GM19467 (cell line): Measurements from ENCODE around the gene QRICH1.

Experiments
- ATAC-seq: cut with Tn5 transposase; IDR thresholded peaks from one replicate; pipeline ENCODE4 v1.9.1; 2021; ENCODE audit warnings: mild to moderate bottlenecking, moderate library complexity; ENCODE audit not compliant: unreplicated experiment

Gene QRICH1

GRCh38 chr3:49093853-49094767, at the start of gene QRICH1:
Gene QRICH1, minus strand, starts transcription at chr3:49094071. Its CDS starts 17,054 bp downstream, at chr3:49077017.
- peak; percentile 77 for ATAC-seq

- no peak for ATAC-seq
Measured at GRCh38 chr3:49140080-49140479, 46.2 kb upstream of the QRICH1 start.

DNA sequence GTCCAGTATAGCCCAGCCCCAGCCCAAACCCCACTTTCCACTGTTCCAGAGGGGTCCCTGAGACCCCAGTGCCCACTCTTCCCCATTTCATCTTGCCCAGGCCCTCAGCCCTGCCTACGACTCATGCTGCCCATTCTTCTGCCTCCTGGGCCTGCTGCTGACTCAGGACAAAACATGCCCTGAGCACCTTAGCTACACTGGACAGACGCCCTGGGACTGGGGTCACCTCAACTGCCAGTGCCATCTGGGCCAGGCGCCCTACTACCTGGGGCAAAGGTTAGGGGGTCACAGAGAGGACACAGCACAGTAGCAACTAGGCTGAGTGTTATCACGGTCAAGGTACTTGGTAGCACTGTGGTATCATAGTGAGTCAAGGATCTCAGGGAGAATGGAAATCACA, 41.6 kb upstream of the QRICH1 start:
- no peak for ATAC-seq

- no peak for ATAC-seq
Measured at GRCh38 chr3:49134471-49135265, 40.8 kb upstream of the QRICH1 start.

DNA sequence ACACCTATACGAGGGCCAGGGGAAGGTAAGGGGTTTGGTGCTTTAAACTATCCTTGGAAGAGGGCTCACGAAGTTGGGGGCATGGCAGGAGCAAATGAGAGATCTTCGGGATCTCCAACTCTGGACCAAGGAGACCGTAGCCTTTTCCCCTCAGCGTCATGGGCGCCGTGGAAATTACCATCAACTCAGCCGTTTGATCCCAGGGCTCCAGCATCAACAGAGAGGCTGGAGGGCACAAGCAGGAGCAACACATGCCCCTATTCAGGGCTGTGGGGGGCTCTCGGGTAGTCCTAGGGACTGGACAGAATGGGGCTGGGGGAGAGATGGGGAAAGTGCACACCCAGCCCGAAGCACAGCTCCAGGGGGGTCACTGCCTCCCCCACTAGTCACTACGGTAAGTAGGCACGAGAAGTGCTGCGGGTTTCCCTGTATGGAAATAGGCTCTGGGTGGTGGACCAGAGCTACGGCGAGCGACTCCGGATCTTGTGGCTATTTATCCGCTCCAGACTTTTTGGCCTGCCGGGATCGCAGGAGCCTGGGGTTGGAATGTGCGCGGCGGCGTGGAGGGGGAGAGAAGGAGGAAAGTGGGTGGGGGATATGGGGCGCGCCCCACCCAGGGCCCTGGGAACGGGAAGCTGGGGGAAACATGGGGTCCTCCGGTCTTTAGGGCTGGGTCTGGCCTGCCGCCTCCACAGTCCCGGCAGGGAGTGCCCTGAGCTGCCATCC, 39.5 kb upstream of the QRICH1 start:
- no peak for ATAC-seq

GRCh38 chr3:49132437-49133225, 38.8 kb upstream of the QRICH1 start, which contains the start of gene LAMB2:
Gene LAMB2, minus strand, starts transcription at chr3:49133050. Its CDS starts 183 bp downstream, at chr3:49132867.
- ATAC-seq, result no peak

DNA sequence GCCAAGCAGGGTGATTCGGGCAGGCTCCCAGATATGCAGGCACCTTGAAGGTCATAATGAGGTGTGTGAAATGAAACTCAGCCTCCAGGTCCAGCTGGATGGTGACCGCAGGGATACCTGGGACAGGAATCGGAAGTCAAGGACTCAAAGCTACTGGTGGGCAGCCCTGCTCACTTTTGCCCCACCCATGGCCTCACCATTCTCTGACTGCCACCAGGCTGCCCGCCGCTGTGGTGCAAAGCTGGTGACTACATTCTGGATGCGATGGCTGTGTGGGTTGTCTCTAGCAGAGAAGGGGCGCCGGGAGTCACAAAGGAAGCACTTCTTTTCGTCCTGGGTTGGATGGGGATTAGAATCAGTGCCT, 38.2 kb upstream of the QRICH1 start:
- no peak for ATAC-seq

GRCh38 chr3:49131576-49131975, 37.7 kb upstream of the QRICH1 start:
- no peak for ATAC-seq

- no peak for ATAC-seq
Measured at GRCh38 chr3:49131040-49131439, 37.2 kb upstream of the QRICH1 start.

DNA sequence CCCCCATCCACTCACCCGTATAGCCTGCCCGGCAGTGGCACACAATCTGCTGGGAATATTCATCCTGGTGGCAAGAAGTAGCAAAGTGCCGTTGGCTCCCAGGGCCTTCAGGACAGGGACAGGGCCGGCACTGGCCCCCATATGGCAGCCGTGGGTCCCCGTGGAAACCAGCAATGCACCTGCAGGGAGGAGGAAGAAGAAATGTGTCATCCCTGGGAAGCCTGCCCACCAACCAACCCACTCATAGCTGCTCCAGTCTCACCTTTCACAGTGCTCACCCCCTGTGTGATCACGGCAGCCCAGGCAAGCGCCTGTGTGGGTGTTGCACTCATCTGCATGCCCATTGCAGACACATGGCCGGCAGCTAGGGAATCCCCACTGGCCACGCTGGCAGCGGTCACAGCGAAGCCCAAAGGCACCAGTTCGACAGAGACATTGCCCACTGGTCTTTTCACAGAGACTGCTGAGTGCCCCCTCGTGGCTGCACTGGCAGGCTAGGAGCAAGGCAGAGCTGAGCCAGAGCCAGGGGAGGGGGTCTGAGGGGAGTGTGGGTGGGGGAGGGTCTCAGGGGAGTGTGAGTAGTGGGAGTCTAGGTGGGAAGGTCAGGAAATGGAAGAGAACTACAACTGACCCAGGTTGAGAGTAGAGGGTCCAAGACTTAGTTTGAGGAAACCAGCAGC, 31.3 kb upstream of the QRICH1 start:
- ATAC-seq, result no peak

DNA sequence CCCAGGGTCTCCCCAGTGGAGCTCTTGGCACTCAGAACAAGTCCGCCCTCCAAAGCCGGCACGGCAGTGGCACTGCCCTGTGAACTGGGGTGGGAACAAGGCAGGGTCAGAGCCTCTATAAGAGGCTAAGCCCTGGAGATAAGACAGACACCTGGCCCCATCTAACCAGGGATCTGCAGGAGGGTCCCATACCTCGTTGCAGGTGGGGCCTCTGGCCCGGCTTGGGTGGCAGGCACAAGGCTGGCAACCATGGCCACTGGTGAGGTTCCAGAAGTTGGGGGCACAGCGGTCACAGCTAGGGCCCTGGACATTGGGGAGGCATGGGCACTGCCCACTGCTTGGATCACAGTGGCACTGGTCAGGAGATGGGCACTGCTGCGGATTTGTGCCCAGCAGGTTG, 30.3 kb upstream of the QRICH1 start:
- no peak for ATAC-seq

DNA sequence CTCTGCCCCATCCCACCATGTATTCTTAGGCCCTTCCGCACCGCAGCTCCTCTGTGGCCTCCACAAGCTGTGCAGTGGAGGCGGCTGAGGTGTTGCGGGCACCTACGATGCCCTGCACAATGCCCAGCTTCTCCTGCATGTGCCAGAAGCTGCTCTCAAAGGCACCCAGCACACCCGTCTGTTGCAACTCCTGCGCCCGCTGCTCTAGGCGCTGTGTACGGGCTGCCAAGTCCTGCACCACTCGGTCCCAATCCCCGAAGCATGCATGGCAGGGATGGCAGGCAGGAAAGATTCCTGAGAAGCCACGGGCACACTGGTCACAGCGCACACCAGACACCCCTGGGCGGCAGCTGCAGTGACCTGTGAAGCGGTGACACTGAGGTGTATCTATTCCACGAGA, 29.8 kb upstream of the QRICH1 start:
- ATAC-seq, result no peak

- no peak for ATAC-seq
Measured at GRCh38 chr3:49122886-49123545, 29.1 kb upstream of the QRICH1 start.

DNA sequence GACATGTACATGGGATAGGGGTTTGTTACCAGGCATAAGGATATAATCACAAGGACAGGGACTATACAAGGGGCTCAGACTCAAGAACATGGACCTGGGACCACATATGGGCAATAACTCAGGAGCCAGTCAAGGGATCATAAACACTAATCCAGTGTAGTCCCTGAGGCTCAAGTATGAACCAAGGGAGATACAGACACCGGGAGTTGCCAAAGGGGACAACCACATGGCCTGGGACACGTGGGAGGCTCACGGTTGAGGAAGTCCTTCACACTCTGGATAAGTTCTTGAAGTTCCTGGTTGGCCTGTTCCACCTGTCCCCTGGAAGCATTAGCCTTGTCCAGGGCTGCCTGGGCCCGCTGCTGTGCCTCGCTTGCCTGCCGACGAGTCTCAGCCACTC, 28.6 kb upstream of the QRICH1 start:
- ATAC-seq, result no peak

- no peak for ATAC-seq
Measured at GRCh38 chr3:49122022-49122421, 28.2 kb upstream of the QRICH1 start.

- ATAC-seq, result no peak
Measured at GRCh38 chr3:49121132-49121736, 27.4 kb upstream of the QRICH1 start.

DNA sequence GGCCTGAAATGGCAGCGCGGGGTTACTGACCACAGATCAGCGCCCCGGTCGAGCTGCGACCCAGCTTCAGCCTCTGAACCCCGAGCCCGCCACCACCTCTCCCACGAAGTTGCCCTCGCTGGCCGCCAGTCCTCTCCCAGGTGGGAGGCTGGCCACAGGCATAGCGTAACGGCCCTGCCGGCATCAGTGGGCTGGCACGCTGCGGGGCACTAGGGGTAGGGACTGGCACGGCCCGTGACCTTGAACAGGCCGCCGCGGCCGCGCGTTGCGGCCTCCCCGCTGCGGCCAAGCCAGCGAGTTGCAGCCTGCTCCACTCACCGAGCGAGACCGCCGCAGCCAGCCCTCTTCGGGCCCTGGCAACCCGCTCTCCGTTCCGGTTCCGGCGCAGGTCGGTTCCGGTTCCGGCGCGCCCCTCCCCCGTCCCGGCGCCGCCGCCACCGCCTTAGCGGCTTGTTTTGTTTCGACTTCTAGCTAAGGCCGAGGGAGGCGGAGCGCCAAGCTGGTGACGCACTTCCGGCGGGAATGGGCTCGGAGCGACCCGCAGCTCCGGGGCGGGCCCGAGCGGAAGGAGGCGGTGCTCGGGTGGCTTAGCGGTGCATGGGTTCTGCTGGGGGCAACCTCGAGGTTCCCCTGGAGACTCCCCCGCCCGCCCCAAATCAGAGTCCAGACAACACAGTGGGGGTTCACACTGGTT, 26.7 kb upstream of the QRICH1 start, which contains the start of gene USP19:
USP19 (minus strand) TSS at position 386 of the 694 bp plus-strand sequence. CDS start 1,678 bp downstream, outside the sequence.
- peak; percentile 84 for ATAC-seq

- no peak for ATAC-seq
Measured at GRCh38 chr3:49120096-49120437, 26.2 kb upstream of the QRICH1 start.
